Type B pancreatic cell (in vitro differentiated cells): ENCODE measurements around the gene NPBWR2. TPM values are rescaled to one million over a fixed set of nuclear protein-coding genes. Genes with fewer than 3 reads are reported as not detected.

Experiments
- DNase-seq: peaks from one replicate; pipeline ENCODE4 v3.0.0; 2021; ENCODE audit warnings: mixed read lengths; ENCODE audit not compliant: unreplicated experiment; ENCODE audit errors: extremely low spot score
- H3K27ac Mint-ChIP-seq: 2 replicates; pipeline ENCODE4 v1.8.0; 2021; ENCODE audit warnings: mild to moderate bottlenecking, mixed read lengths
- H3K27me3 Mint-ChIP-seq: 2 replicates; pipeline ENCODE4 v1.8.0; 2021; ENCODE audit warnings: mixed read lengths
- H3K36me3 Mint-ChIP-seq: 2 replicates; pipeline ENCODE4 v1.8.0; 2021; ENCODE audit warnings: mixed read lengths
- H3K4me1 Mint-ChIP-seq: one replicate; pipeline ENCODE4 v1.8.0; 2021; ENCODE audit warnings: mixed read lengths; ENCODE audit not compliant: unreplicated experiment
- H3K4me3 Mint-ChIP-seq: 2 replicates; pipeline ENCODE4 v1.8.0; 2021; ENCODE audit warnings: mild to moderate bottlenecking, mixed read lengths
- H3K9me3 Mint-ChIP-seq: 2 replicates; pipeline ENCODE4 v1.8.0; 2021; ENCODE audit warnings: mixed read lengths
- CTCF ChIP-seq: fragments of 200-600 bp; sonication (generic); conservative IDR thresholded peaks from 2 replicates; pipeline ENCODE4 v1.5.0; 2021; ENCODE audit warnings: antibody characterized with exemption, mild to moderate bottlenecking
- total RNA-seq: library from RNA; stranded (reverse); gene quantifications from 2 replicates; pipeline ENCODE4 v1.2.1, GENCODE V29; 2021; ENCODE audit warnings: low replicate concordance

NPBWR2 gene
- total RNA-seq, 1 donor from 2014 or later: not detected

GRCh38 chr20:64075556-64075955 is 31.8 kb downstream of the NPBWR2 start:
- no peaks in the 10 kb centered on the region for H3K36me3 Mint-ChIP-seq
- no peaks in the 10 kb centered on the region for H3K9me3 Mint-ChIP-seq
- H3K4me1 Mint-ChIP-seq: peaks cover 8% of the 10 kb centered on the region
- no peak for DNase-seq
- no peaks in the 10 kb centered on the region for H3K27me3 Mint-ChIP-seq
- H3K4me3 Mint-ChIP-seq: no peak overlapping the region
- no peak for TF ChIP-seq CTCF
- H3K27ac Mint-ChIP-seq: no peak overlapping the region

- DNase-seq: no peak
- H3K27ac Mint-ChIP-seq: no peak overlapping the region
- H3K4me3 Mint-ChIP-seq: no peak overlapping the region
- no peaks in the 10 kb centered on the region for H3K27me3 Mint-ChIP-seq
- no peaks in the 10 kb centered on the region for H3K36me3 Mint-ChIP-seq
- no peaks in the 10 kb centered on the region for H3K9me3 Mint-ChIP-seq
- peaks cover 4% of the 10 kb centered on the region for H3K4me1 Mint-ChIP-seq
- no peak for TF ChIP-seq CTCF
Observed at GRCh38 chr20:64074963-64075362, 32.4 kb downstream of the NPBWR2 start.

- Mint-ChIP-seq H3K27me3 (no peaks in the 10 kb centered on the region), H3K27ac (no peak overlapping the region)
Observed at GRCh38 chr20:64074184-64074789, 33.1 kb downstream of the NPBWR2 start.

GRCh38 chr20:64073476-64074183 is 33.7 kb downstream of the NPBWR2 start:
- no peak for TF ChIP-seq CTCF
- Mint-ChIP-seq H3K27ac (no peak overlapping the region), H3K36me3 (no peaks in the 10 kb centered on the region), H3K4me1 (no peaks in the 10 kb centered on the region), H3K27me3 (no peaks in the 10 kb centered on the region), H3K4me3 (no peak overlapping the region), H3K9me3 (no peaks in the 10 kb centered on the region)
- no peak for DNase-seq

More at GRCh38 chr20:64074184-64074789, 33.1 kb downstream of the NPBWR2 start:
- H3K36me3 Mint-ChIP-seq: no peaks in the 10 kb centered on the region
- H3K4me1 Mint-ChIP-seq: peaks cover 4% of the 10 kb centered on the region
- H3K9me3 Mint-ChIP-seq: no peaks in the 10 kb centered on the region
- DNase-seq: no peak
- no peak for TF ChIP-seq CTCF
- no peak overlapping the region for H3K4me3 Mint-ChIP-seq

GRCh38 chr20:64072498-64073063 is 34.8 kb downstream of the NPBWR2 start:
- H3K27me3 Mint-ChIP-seq: no peaks in the 10 kb centered on the region

More at GRCh38 chr20:64072498-64073063, 34.8 kb downstream of the NPBWR2 start:
- Mint-ChIP-seq H3K9me3 (no peaks in the 10 kb centered on the region), H3K27ac (no peak overlapping the region), H3K4me3 (no peak overlapping the region), H3K36me3 (no peaks in the 10 kb centered on the region), H3K4me1 (no peaks in the 10 kb centered on the region)
- TF ChIP-seq CTCF: no peak
- DNase-seq: no peak
